HEK293 (cell line): ENCODE results near the gene MTUS2.

Experiments used
- SALL2 ChIP-seq: fragments of 450-650 bp; formaldehyde crosslinking; IDR thresholded peaks from 2 replicates; pipeline ENCODE4 v1.5.0; 2017; ENCODE audit warnings: missing biosample characterization, mild to moderate bottlenecking, missing genetic modification characterization, borderline replicate concordance
- TF ChIP-seq, protein P1 (sequence below): fragments of 450-650 bp; formaldehyde crosslinking; IDR thresholded peaks from 2 replicates; pipeline ENCODE4 v1.5.1; 2016; ENCODE audit warnings: missing biosample characterization, missing genetic modification characterization

DNA sequence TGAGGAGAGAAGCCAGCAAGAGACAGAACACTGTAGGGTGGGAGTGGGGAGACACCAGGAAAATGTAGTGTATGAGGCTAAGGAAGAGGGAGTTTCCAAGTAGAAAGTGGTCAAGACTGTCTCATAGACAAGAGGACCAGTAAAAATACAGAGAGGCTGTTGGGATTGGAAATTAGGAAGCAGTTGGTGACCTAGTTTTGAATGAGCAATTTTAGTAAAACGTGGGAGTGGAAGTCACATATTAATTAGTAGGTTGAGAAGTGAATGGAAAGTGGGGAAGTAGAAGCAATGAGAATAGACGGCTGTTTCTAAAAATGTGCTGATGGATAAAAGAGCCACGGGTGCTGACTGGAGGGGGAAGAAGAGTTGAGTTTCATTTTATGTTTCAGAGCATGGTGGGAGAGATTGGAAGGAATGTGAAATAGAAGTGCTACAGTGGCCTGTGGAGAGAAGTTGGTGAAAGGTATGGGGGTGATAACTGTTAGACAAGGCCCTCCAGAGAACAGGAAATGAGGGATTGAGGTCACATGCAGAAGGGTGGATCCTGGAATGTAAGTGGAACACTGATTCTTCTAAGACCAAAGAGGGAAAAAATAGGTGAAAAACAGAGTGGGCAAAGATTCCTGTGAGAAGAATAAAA is 247.3 kb downstream of the MTUS2 start:
- no peak for TF ChIP-seq SALL2 (tag by site-specific recombination)
- TF ChIP-seq, protein P1, sequence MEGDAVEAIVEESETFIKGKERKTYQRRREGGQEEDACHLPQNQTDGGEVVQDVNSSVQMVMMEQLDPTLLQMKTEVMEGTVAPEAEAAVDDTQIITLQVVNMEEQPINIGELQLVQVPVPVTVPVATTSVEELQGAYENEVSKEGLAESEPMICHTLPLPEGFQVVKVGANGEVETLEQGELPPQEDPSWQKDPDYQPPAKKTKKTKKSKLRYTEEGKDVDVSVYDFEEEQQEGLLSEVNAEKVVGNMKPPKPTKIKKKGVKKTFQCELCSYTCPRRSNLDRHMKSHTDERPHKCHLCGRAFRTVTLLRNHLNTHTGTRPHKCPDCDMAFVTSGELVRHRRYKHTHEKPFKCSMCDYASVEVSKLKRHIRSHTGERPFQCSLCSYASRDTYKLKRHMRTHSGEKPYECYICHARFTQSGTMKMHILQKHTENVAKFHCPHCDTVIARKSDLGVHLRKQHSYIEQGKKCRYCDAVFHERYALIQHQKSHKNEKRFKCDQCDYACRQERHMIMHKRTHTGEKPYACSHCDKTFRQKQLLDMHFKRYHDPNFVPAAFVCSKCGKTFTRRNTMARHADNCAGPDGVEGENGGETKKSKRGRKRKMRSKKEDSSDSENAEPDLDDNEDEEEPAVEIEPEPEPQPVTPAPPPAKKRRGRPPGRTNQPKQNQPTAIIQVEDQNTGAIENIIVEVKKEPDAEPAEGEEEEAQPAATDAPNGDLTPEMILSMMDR (tag by site-specific recombination), result no peak
